H9 (cell line): Measurements from ENCODE around the gene CYP27B1. TPM values are rescaled to one million over a fixed set of nuclear protein-coding genes. Genes with fewer than 3 reads are reported as not detected.

Experiments used
- DNase-seq: peaks from one replicate; pipeline ENCODE4 v3.0.0-alpha.2; 2017
- H2AFZ ChIP-seq: one replicate; pipeline ENCODE4 v1.6.1; 2013; ENCODE audit warnings: mild to moderate bottlenecking, low read length, control low read depth, moderate library complexity
- H2AK5ac ChIP-seq: 2 replicates; pipeline ENCODE4 v1.6.1; 2013; ENCODE audit warnings: low read length, control low read depth, mixed read lengths; ENCODE audit not compliant: insufficient read length
- H2BK120ac ChIP-seq: one replicate; pipeline ENCODE4 v1.6.1; 2013; ENCODE audit warnings: low read depth, mild to moderate bottlenecking, low read length, control low read depth, inconsistent platforms; ENCODE audit not compliant: poor library complexity, severe bottlenecking
- H2BK12ac ChIP-seq: 2 replicates; pipeline ENCODE4 v1.6.1; 2013; ENCODE audit warnings: low read length, control low read depth, mixed read lengths, low read depth; ENCODE audit not compliant: insufficient read length
- H2BK15ac ChIP-seq: 2 replicates; pipeline ENCODE4 v1.6.1; 2013; ENCODE audit warnings: low read depth, low read length, control low read depth
- H2BK20ac ChIP-seq: one replicate; pipeline ENCODE4 v1.6.1; 2013; ENCODE audit warnings: low read depth, mild to moderate bottlenecking, low read length, control low read depth, inconsistent platforms; ENCODE audit not compliant: poor library complexity, severe bottlenecking
- H2BK5ac ChIP-seq: 2 replicates; pipeline ENCODE4 v1.6.1; 2013; ENCODE audit warnings: low read length, control low read depth, mixed read lengths; ENCODE audit not compliant: insufficient read length
- H3K14ac ChIP-seq: 2 replicates; pipeline ENCODE4 v1.6.1; 2013; ENCODE audit warnings: low read length, control low read depth; ENCODE audit not compliant: insufficient read depth
- H3K18ac ChIP-seq: 2 replicates; pipeline ENCODE4 v1.6.1; 2013; ENCODE audit warnings: low read depth, mild to moderate bottlenecking, mixed read lengths, low read length, control low read depth; ENCODE audit not compliant: insufficient read length
- H3K23ac ChIP-seq: 2 replicates; pipeline ENCODE4 v1.6.1; 2013; ENCODE audit warnings: low read length, control low read depth, mixed read lengths, low read depth; ENCODE audit not compliant: insufficient read length
- H3K23me2 ChIP-seq: 2 replicates; pipeline ENCODE4 v1.6.1; 2013; ENCODE audit warnings: low read depth, mild to moderate bottlenecking, mixed read lengths, low read length, control low read depth; ENCODE audit not compliant: insufficient read length, poor library complexity, severe bottlenecking
- H3K27ac ChIP-seq: 2 replicates; pipeline ENCODE4 v1.5.1; 2013; ENCODE audit warnings: low read length, control low read depth, mixed read lengths, low read depth; ENCODE audit not compliant: insufficient read length
- H3K27me3 ChIP-seq: 2 replicates; pipeline ENCODE4 v1.6.1; 2013; ENCODE audit warnings: low read length, control low read depth, inconsistent platforms; ENCODE audit not compliant: insufficient read depth
- H3K4ac ChIP-seq: 2 replicates; pipeline ENCODE4 v1.6.1; 2013; ENCODE audit warnings: low read depth, mild to moderate bottlenecking, control low read depth, inconsistent platforms, low read length, moderate library complexity
- H3K4me1 ChIP-seq: 2 replicates; pipeline ENCODE4 v1.6.1; 2013; ENCODE audit warnings: low read length, control low read depth, inconsistent platforms; ENCODE audit not compliant: insufficient read depth
- H3K4me2 ChIP-seq: 2 replicates; pipeline ENCODE4 v1.6.1; 2013; ENCODE audit warnings: low read length, control low read depth, mixed read lengths; ENCODE audit not compliant: insufficient read length, insufficient read depth
- H3K56ac ChIP-seq: 2 replicates; pipeline ENCODE4 v1.6.1; 2013; ENCODE audit warnings: low read depth, mild to moderate bottlenecking, mixed read lengths, low read length, control low read depth; ENCODE audit not compliant: insufficient read length
- H3K79me1 ChIP-seq: 2 replicates; pipeline ENCODE4 v1.6.1; 2013; ENCODE audit warnings: low read depth, mild to moderate bottlenecking, moderate library complexity, low read length, control low read depth, inconsistent platforms; ENCODE audit not compliant: insufficient read depth, poor library complexity, severe bottlenecking
- H3K79me2 ChIP-seq: 2 replicates; pipeline ENCODE4 v1.6.1; 2013; ENCODE audit warnings: low read length, control low read depth, inconsistent platforms; ENCODE audit not compliant: insufficient read depth
- H3K9ac ChIP-seq: 2 replicates; pipeline ENCODE4 v1.6.1; 2013; ENCODE audit warnings: low read length, control low read depth, mixed read lengths; ENCODE audit not compliant: insufficient read length; ENCODE audit errors: extremely low read depth
- H3K9me3 ChIP-seq: one replicate; pipeline ENCODE4 v1.6.1; 2013; ENCODE audit warnings: low read depth, low read length, inconsistent platforms; ENCODE audit not compliant: control insufficient read depth
- H3T11ph ChIP-seq: one replicate; pipeline ENCODE4 v1.6.1; 2013; ENCODE audit warnings: mild to moderate bottlenecking, low read length, control low read depth, inconsistent platforms
- H4K20me1 ChIP-seq: one replicate; pipeline ENCODE4 v1.6.1; 2013; ENCODE audit not compliant: control insufficient read depth, insufficient read length, insufficient read depth
- H4K5ac ChIP-seq: 2 replicates; pipeline ENCODE4 v1.6.1; 2013; ENCODE audit warnings: low read depth, mild to moderate bottlenecking, mixed read lengths, low read length, control low read depth; ENCODE audit not compliant: insufficient read length
- H4K8ac ChIP-seq: replicated peaks from 2 replicates; pipeline ENCODE4 v1.6.1; 2013; ENCODE audit warnings: low read length, control low read depth, mixed read lengths, low read depth; ENCODE audit not compliant: insufficient read length
- H4K91ac ChIP-seq: 2 replicates; pipeline ENCODE4 v1.6.1; 2013; ENCODE audit warnings: low read depth, mild to moderate bottlenecking, moderate library complexity, mixed read lengths, low read length, control low read depth; ENCODE audit not compliant: insufficient read length
- H3K27ac Mint-ChIP-seq, 3 experiments: 2 replicates in 2 of 3; 3 replicates in 1 of 3; pipeline ENCODE4 v1.8.0; 2020 to 2021; ENCODE audit warnings: mixed read lengths in 3 of 3, mild to moderate bottlenecking in 1 of 3, moderate library complexity in 1 of 3
- H3K27me3 Mint-ChIP-seq: 2 replicates; pipeline ENCODE4 v1.8.0; 2021; ENCODE audit warnings: low read depth, mild to moderate bottlenecking, moderate library complexity, mixed read lengths
- H3K36me3 Mint-ChIP-seq, 3 experiments: 2 replicates in 2 of 3; 3 replicates in 1 of 3; pipeline ENCODE4 v1.8.0; 2020 to 2021; ENCODE audit warnings: low read depth in 3 of 3, mixed read lengths in 3 of 3; ENCODE audit not compliant: insufficient read depth in 1 of 3
- H3K4me1 Mint-ChIP-seq, 2 experiments: 2 replicates each; pipeline ENCODE4 v1.8.0; 2020; ENCODE audit warnings: mixed read lengths in 2 of 2
- H3K4me3 Mint-ChIP-seq, 2 experiments: 2 replicates in 1 of 2; 3 replicates in 1 of 2; pipeline ENCODE4 v1.8.0; 2020 to 2021; ENCODE audit warnings: mild to moderate bottlenecking in 2 of 2, mixed read lengths in 2 of 2, moderate library complexity in 1 of 2
- H3K9me3 Mint-ChIP-seq, 2 experiments: 2 replicates in 1 of 2; 3 replicates in 1 of 2; pipeline ENCODE4 v1.8.0; 2020; ENCODE audit warnings: mild to moderate bottlenecking in 2 of 2, mixed read lengths in 2 of 2, moderate library complexity in 1 of 2
- WGBS: extraction: QIAGEN DNeasy Blood & Tissue Kit; methylation state at CpG from one replicate; pipeline ENCODE4 v1.1.7; 2013; ENCODE audit warnings: missing lambda C conversion rate, low lambda C conversion rate, mixed read lengths; ENCODE audit not compliant: insufficient read length; ENCODE audit errors: extremely low coverage; 5-methylcytosine and 5-hydroxymethylcytosine counted together
- total RNA-seq: library from RNA; stranded (reverse); gene quantifications from 2 replicates; pipeline ENCODE4 v1.2.1, GENCODE V29; 2021
- TF ChIP-seq, protein P1 (sequence below): fragments of 200-600 bp; sonication (generic); conservative IDR thresholded peaks from 3 replicates; pipeline ENCODE4 v1.8.0; 2021; ENCODE audit warnings: antibody characterized with exemption, mild to moderate bottlenecking

Gene CYP27B1
- total RNA-seq, 1 experiment from 2014 or later = 6.1 TPM

DNA sequence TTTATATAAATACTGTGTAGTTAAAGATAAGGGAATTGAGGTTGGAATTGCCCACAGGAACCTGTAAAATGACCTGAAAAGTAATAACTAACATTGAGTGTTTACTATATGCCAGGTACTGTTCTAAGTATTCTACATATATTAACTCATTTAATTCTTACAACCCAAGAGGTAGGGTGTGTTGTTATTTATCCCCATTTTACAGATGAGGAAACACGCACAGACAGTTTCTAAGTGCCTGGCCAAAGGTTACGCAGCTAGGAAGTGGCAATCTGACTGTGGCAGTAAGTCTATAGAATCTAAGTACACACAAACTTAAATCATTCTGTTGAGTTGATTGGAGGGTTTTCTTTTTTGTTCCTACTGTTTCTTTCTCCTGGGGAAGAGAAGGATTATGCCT lies 23.1 kb downstream of the CYP27B1 start:
- H3K79me2 ChIP-seq = no peaks in the 10 kb centered on the region
- H3K4ac ChIP-seq = no peak overlapping the region
- no peak overlapping the region for H2AFZ ChIP-seq
- no peak overlapping the region for H3K27ac ChIP-seq
- no peaks in the 10 kb centered on the region for H3K79me1 ChIP-seq
- no peak overlapping the region; a peak in 2 of 5 replicates for H3K4me3 Mint-ChIP-seq
- peaks cover 2% of the 10 kb centered on the region; the same call in 1 of the 2 replicates for H3K4me1 ChIP-seq
- no peaks in the 10 kb centered on the region for H4K20me1 ChIP-seq
- no peak overlapping the region for H4K91ac ChIP-seq
- H3K4me2 ChIP-seq = no peak overlapping the region
- no peak overlapping the region for H2BK12ac ChIP-seq
- H2BK20ac ChIP-seq = no peak overlapping the region
- no peak overlapping the region for H2AK5ac ChIP-seq
- H3K4me1 Mint-ChIP-seq = peaks cover 22 to 24% of the 10 kb centered on the region in 2 experiments
- H2BK5ac ChIP-seq = no peak overlapping the region
- H3K27me3 ChIP-seq = peaks cover 25% of the 10 kb centered on the region
- H4K5ac ChIP-seq = no peak overlapping the region
- H2BK120ac ChIP-seq = no peak overlapping the region
- no CpG with 5 or more reads among the region's 2 CpGs for WGBS
- no peaks in the 10 kb centered on the region for H3K9me3 ChIP-seq
- no peak overlapping the region for H3K23ac ChIP-seq
- no peak overlapping the region for H2BK15ac ChIP-seq
- H3K27me3 Mint-ChIP-seq = peaks cover 46% of the 10 kb centered on the region
- H3K36me3 Mint-ChIP-seq = peaks cover 9 to 32% (median 28%) of the 10 kb centered on the region in 3 experiments; a peak in 6 of 7 replicates
- H3K9ac ChIP-seq = no peak overlapping the region
- H3K9me3 Mint-ChIP-seq = no peaks in the 10 kb centered on the region
- DNase-seq = no peak
- H3K18ac ChIP-seq = no peak overlapping the region
- H3K23me2 ChIP-seq = peaks cover 7% of the 10 kb centered on the region
- TF ChIP-seq, protein P1, sequence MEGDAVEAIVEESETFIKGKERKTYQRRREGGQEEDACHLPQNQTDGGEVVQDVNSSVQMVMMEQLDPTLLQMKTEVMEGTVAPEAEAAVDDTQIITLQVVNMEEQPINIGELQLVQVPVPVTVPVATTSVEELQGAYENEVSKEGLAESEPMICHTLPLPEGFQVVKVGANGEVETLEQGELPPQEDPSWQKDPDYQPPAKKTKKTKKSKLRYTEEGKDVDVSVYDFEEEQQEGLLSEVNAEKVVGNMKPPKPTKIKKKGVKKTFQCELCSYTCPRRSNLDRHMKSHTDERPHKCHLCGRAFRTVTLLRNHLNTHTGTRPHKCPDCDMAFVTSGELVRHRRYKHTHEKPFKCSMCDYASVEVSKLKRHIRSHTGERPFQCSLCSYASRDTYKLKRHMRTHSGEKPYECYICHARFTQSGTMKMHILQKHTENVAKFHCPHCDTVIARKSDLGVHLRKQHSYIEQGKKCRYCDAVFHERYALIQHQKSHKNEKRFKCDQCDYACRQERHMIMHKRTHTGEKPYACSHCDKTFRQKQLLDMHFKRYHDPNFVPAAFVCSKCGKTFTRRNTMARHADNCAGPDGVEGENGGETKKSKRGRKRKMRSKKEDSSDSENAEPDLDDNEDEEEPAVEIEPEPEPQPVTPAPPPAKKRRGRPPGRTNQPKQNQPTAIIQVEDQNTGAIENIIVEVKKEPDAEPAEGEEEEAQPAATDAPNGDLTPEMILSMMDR = no peak
- no peak overlapping the region; a peak in 2 of 7 replicates for H3K27ac Mint-ChIP-seq
- no peak overlapping the region for H3K56ac ChIP-seq
- H4K8ac ChIP-seq = no peak overlapping the region
- H3T11ph ChIP-seq = no peak overlapping the region
- no peak overlapping the region for H3K14ac ChIP-seq
